GM19023 (cell line): ENCODE data around the gene ZFP64.

Experiments used
- ATAC-seq: cut with Tn5 transposase; IDR thresholded peaks from one replicate; pipeline ENCODE4 v1.9.1; 2021; ENCODE audit warnings: mild to moderate bottlenecking, moderate library complexity; ENCODE audit not compliant: unreplicated experiment

ZFP64 gene

GRCh38 chr20:52105442-52106422, 85.8 kb downstream of the ZFP64 start:
- no peak for ATAC-seq

- ATAC-seq = no peak
Observed at GRCh38 chr20:52104546-52105441, 86.8 kb downstream of the ZFP64 start.

GRCh38 chr20:52103913-52104545, 87.5 kb downstream of the ZFP64 start:
- no peak for ATAC-seq

- no peak for ATAC-seq
Observed at GRCh38 chr20:52103335-52103912, 88.2 kb downstream of the ZFP64 start.

- ATAC-seq = no peak
Observed at GRCh38 chr20:52102559-52102958, 89.0 kb downstream of the ZFP64 start.

GRCh38 chr20:52102126-52102525, 89.5 kb downstream of the ZFP64 start:
- ATAC-seq = no peak
